Inflammatory macrophage treated with lipopolysaccharide for 1 hour (primary cell): ENCODE data around the gene FADD.
"Not testable (repeated sequence)": the region's sequence is repeated elsewhere in the genome, so short reads cannot be mapped to it uniquely, and the experiment has no call there.

ENCODE experiments used
- DNase-seq, 2 donors: peaks; one replicate each; pipeline ENCODE4 v3.0.0-alpha.2; 2020 to 2022

Gene FADD

GRCh38 chr11:70182266-70182665 is 20.8 kb upstream of the FADD start:
- no peak for DNase-seq

- no peak for DNase-seq
Measured at GRCh38 chr11:70183032-70183431, 20.1 kb upstream of the FADD start.

GRCh38 chr11:70183483-70184176 is 19.5 kb upstream of the FADD start:
- no peak for DNase-seq

- DNase-seq, result no peak
Measured at GRCh38 chr11:70184396-70184795, 18.7 kb upstream of the FADD start.

DNA sequence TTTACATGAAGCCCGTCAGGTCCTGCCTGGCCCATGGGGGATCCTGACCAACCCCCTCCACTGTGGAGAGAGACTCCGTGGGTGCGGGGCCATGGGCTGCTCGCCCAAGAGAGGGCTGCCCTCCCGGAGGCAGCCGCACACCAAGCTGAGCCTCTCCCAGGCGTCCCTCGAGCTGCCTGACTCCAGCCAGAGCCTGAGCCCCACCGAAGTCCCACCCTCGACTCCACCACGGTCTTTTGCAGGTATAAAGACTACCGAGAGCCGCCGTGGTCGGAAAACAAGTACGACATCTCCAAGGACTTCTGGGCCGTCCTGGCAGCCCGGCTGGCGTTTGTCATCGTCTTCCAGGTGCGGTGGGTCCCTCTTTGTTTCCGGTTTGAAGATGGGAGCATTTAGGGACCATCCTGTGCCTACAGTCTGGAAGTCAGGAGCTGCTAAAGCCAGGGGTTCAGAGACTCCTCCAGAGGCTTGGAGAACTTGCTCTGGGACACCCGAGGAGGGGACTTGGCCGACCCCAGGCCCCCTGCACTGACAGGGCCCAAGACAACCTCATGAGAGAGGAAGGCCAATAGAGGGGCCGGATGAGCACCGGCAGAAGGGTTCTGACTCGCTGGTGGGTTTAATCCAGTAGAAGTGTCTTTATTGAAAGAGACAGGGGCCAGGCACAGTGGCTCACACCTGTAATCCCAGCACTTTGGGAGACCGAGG is 17.6 kb upstream of the FADD start:
- no peak for DNase-seq

GRCh38 chr11:70186420-70186819 is 16.7 kb upstream of the FADD start:
- no peak for DNase-seq

DNA sequence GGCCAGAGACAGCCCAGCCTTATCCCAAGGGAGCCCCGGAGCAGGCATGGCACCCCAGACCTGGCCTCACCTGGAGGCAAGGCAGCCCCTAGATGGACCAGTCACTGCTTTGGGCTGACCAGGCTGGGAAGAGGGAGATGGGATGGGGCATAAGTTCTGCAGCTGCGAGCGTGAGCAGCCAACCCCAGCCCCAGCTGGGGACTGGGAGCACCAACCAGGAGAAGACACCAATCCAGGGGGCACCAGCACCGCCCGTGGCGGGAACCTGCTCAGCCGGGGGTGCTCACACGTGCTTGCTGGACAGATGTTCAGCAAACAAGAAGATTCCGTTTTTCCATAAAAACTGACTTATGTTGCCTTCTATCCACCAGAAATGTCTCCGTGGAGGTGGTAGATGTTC is 16.2 kb upstream of the FADD start:
- no peak for DNase-seq

- DNase-seq, result no peak
Measured at GRCh38 chr11:70187771-70188170, 15.3 kb upstream of the FADD start.

- DNase-seq, result no peak
Measured at GRCh38 chr11:70189622-70190021, 13.5 kb upstream of the FADD start.

DNA sequence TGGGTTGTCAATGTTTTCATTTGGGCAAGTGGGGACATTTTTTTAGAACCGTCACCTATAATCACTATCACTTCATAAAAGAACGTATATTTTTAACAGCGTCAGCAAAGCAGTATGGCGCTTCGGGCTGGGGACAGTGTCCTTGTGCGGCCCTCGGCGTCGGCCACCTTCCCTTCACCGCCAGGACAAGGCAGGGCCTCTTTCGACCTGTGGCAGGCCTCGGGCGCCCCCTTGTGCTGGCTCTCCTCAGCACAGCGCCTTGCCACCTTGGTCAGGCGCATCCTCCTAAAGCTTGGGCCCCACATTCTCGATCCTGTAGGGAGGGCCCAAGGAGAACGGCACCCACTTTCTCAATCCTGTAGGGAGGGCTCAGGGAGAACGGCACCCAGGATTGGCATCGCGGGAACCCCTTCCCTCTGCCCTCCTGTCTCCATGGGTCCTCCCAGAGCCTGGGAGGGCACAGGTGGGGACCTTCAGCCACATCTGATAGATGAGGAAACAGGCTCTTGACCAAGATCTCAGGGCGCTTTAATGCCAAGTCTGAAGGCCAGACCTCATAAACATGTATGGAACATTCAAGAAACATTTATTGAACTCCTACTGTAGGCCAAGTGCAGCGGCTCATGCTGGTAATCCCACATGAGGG is 11.5 kb upstream of the FADD start:
- peak; percentile 25 to 62 for DNase-seq

- DNase-seq, result no peak
Measured at GRCh38 chr11:70192666-70193410, 10.3 kb upstream of the FADD start.

GRCh38 chr11:70193411-70194292 is 9.4 kb upstream of the FADD start:
- DNase-seq, result no peak

DNA sequence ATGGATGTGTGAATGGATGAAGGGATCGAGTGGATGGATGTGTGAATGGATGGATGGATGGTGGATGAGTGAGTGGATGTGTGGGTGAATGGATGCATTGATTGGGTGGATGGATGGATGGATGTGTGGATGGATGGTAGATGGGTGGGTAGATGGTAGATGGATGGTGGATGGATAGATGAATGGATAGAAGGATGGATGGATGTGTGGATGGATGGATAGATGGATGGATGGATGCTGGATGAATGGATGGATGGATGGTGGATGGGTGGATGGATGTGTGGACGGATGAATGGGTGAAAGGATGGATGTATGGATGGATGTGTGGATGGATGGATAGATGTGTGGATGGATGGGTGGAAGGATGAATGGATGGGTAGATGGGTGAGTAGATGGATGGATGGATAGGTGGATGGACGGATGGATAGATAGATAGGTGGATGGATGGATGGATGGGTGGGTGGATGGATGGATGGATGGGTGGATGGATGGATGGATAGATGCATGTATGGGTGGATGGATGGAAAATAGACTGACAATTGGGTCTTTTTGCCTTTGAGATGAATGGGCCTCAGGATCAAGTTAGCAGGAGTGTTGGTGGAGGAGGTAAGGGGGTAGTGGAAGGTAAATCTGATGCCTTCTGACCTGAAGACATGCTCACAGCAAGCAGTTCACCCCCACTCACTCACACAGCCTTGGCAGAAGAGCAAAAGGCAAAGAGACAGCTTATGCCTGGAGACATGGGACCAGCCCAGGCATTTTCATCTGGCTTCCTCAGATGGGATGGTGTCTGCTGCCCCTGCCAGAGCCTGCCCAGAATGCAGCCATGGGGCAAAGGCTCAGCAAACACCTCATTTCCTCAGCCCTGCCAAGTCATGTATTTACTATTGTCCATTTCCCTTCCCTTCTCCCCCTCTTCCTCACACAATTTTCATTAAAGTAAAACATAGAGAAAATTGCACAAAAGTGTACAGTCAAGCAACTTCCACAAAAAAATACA is 8.0 kb upstream of the FADD start:
- no peak for DNase-seq

- DNase-seq, result no peak
Measured at GRCh38 chr11:70200212-70200844, 2.8 kb upstream of the FADD start.

DNA sequence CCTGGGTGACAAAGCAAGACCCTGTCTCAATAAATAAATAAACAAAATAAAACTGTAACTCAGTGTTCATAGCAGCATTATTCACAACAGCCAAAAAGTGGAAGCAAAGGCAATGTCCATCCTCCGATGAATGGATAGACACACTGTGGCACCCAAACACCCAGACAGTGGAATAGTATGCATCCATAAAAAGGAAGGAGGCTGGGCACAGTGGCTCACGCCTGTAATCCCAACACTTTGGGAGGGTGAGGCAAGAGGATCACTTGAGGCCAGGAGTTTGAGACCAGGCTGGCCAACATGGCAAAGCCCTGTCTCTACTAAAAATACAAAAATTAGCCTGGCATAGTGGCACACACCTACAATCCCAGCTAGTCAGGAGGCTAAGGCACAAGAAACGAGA is 2.0 kb upstream of the FADD start:
- DNase-seq, result not testable (repeated sequence)

GRCh38 chr11:70201882-70202861 is 924 bp upstream of the FADD start:
- peak in 1 of 2 donors; percentile 33 for DNase-seq

DNA sequence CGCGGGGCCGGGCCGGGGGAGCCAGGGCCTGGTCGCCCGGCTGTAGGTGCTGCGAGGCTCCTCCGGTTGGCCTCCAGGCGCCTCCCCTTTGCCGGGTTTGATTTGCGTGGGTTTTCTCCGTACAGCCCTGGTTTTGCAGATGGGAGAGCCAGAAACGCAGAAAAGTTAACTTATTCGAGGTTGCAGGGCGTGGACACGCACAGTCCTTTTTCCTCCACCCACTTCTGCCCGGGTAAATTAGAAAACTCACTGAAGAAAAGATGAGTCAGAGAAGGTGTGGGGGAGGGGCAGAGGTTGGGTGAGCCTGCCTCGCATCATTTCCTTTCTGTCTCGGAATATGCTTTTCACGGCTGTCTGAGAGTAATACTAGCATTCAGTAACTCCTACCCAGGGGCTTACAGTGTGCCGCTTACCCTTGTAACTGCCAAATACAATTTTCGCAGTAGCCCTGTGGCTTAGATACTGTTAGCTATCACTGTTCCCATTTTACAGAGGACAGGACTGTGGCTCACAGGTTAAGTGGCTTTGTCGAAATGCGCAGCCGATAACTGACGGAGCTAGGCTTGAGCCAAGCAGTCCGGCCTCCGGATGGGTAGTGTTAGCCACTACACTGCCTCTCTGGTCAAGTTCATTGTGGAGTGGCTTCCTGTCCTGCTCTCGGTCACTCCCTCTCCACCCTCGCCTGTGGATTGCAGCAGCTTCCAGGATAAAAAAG is 812 bp downstream of the FADD start:
- peak; percentile 72 to 89 for DNase-seq

DNA sequence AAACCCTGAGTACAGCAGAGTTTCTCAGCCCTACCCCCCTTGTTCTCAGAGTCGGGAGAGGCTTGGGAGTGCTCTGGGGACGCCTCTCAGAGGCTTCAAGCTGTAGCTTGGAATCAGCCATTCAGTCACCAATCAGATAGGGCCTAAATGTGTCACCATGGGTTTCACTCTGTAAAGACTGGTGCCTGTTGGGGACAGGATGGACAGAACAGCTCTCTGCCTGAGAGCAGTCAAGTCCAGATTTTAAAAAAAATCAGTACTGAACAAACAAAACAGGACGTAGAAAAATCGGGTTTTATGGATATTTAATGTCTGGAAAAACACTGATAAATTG is 1.3 kb downstream of the FADD start:
- DNase-seq, result no peak
